Activated naive CD4-positive, alpha-beta T cell treated with anti-CD3 and anti-CD28 coated beads for 36 hours (primary cell): ENCODE measurements around the gene ZSCAN29. TPM values are rescaled to one million over a fixed set of nuclear protein-coding genes. Genes with fewer than 3 reads are reported as not detected.

Experiments
- total RNA-seq, 2 experiments: library from RNA; stranded (reverse); gene quantifications; one replicate each; pipeline ENCODE4 v1.2.3, GENCODE V29; 2021

ZSCAN29 gene
- total RNA-seq, 2 experiments from 2014 or later: 13.6 to 13.9 TPM

Other genes starting within 250 kb of the ZSCAN29 start
- 1 to 10 TPM; 5.8 to 6.6 TPM for gene TMEM62, start 237.5 kb downstream of the ZSCAN29 start, total RNA-seq
- 10 to 100 TPM; 54.6 to 62.1 TPM for gene CCNDBP1, start 185.6 kb downstream of the ZSCAN29 start, total RNA-seq
- gene EPB42, start 150.0 kb downstream of the ZSCAN29 start, total RNA-seq: not detected
- not detected for gene TGM5, start 104.1 kb downstream of the ZSCAN29 start, total RNA-seq
- not detected for gene TGM7, start 68.8 kb downstream of the ZSCAN29 start, total RNA-seq
- 1 to 10 TPM; 4.2 to 4.3 TPM for gene LCMT2, start 40.5 kb downstream of the ZSCAN29 start, total RNA-seq
- gene TUBGCP4, start 58 bp upstream of the ZSCAN29 start, total RNA-seq: 10 to 100 TPM; 34.5 to 35.3 TPM
- 10 to 100 TPM; 18.9 to 22.3 TPM for gene TP53BP1, start 122.1 kb upstream of the ZSCAN29 start, total RNA-seq
- 1 to 10 TPM; 1.2 to 1.4 TPM for gene MAP1A, start 146.6 kb upstream of the ZSCAN29 start, total RNA-seq
- 10 to 100 TPM; 27.8 to 33.4 TPM for gene PPIP5K1, start 219.2 kb upstream of the ZSCAN29 start, total RNA-seq
- 1 to 10 TPM in 1 of 2 experiments, under 1 TPM in 1; 0.29 to 1.0 TPM for gene CKMT1B, start 223.0 kb upstream of the ZSCAN29 start, total RNA-seq
- gene STRC, start 247.8 kb upstream of the ZSCAN29 start, total RNA-seq: under 1 TPM; 0.50 to 0.77 TPM